Activated CD4-positive, alpha-beta T cell treated with anti-CD3 and anti-CD28 coated beads for 36 hours (primary cell): ENCODE results near the gene EIF3K. TPM values are rescaled to one million over a fixed set of nuclear protein-coding genes. Genes with fewer than 3 reads are reported as not detected.

Experiments used
- ATAC-seq: fragments of 200-7000 bp; cut with Tn5 transposase; one replicate; pipeline ENCODE4 v1.10.0; 2021; ENCODE audit warnings: mild to moderate bottlenecking, moderate library complexity
- CTCF ChIA-PET: fragments of 350-600 bp; sonication (Branson Sonifier 250); formaldehyde crosslinking; loops from one replicate; lab custom pipeline; 2021; ENCODE audit warnings: antibody characterized with exemption; lab: Charles Lee
- POLR2A ChIA-PET: fragments of 350-600 bp; sonication (Branson Sonifier 250); formaldehyde crosslinking; loops from one replicate; lab custom pipeline; 2021; ENCODE audit warnings: antibody characterized with exemption, inconsistent platforms; lab: Charles Lee
- DNase-seq: peaks from one replicate; pipeline ENCODE4 v3.0.0-alpha.2; 2020
- H3K27ac Mint-ChIP-seq: one replicate; pipeline ENCODE4 v1.8.0; 2021; ENCODE audit warnings: mixed read lengths
- H3K27me3 Mint-ChIP-seq: one replicate; pipeline ENCODE4 v1.8.0; 2021; ENCODE audit warnings: mixed read lengths
- H3K36me3 Mint-ChIP-seq: one replicate; pipeline ENCODE4 v1.8.0; 2021; ENCODE audit warnings: low read depth, mixed read lengths
- H3K4me1 Mint-ChIP-seq: one replicate; pipeline ENCODE4 v1.8.0; 2021; ENCODE audit warnings: mixed read lengths
- H3K4me3 Mint-ChIP-seq: one replicate; pipeline ENCODE4 v1.8.0; 2021; ENCODE audit warnings: mild to moderate bottlenecking, moderate library complexity, mixed read lengths
- H3K9me3 Mint-ChIP-seq: one replicate; pipeline ENCODE4 v1.8.0; 2021; ENCODE audit warnings: low read depth, mixed read lengths
- intact Hi-C, 2 experiments: fragments of 100-400 bp; cut with DNase I in 1 of 2; cut with micrococcal nuclease in 1 of 2; formaldehyde crosslinking; loops; one replicate each; pipeline versions ENCODE4 v1.14.2 to v1.15.1; 2022 to 2024; cut with DNase I, micrococcal nuclease
- total RNA-seq, 2 experiments: library from RNA; stranded (reverse); gene quantifications; one replicate each; pipeline ENCODE4 v1.2.3, GENCODE V29; 2021

EIF3K gene
- total RNA-seq, 2 experiments from 2014 or later: 269 to 297 TPM

GRCh38 chr19:38649305-38650171 lies 30.6 kb downstream of the EIF3K start:
- Mint-ChIP-seq H3K4me1 (peaks cover 52% of the 10 kb centered on the region), H3K9me3 (no peaks in the 10 kb centered on the region), H3K27me3 (peaks cover 18% of the 10 kb centered on the region), H3K27ac (peak overlapping the region; percentile 73), H3K4me3 (peak overlapping the region; percentile 98), H3K36me3 (peaks cover 16% of the 10 kb centered on the region)
- intact Hi-C loops: loop anchor here in 1 of 2 experiments (5.0 kb wide), 2 partner anchors 33 to 742 kb away; partner anchors contain the start of genes SIPA1L3 and WDR87
- ChIA-PET POLR2A (no interaction called here), CTCF (interaction anchor here (0.6 to 1.0 kb wide), 3 partner anchors 8 to 108 kb away, joined by 3 read pairs; no protein-coding TSS in a partner anchor)
- no peak for ATAC-seq
- DNase-seq: no peak

GRCh38 chr19:38650172-38650775 lies 31.3 kb downstream of the EIF3K start:
- POLR2A ChIA-PET: no interaction called here
- DNase-seq (no peak), ATAC-seq (no peak)
- Mint-ChIP-seq H3K4me3 (peak overlapping the region; percentile 98), H3K4me1 (peaks cover 60% of the 10 kb centered on the region), H3K27ac (no peak overlapping the region), H3K36me3 (peaks cover 20% of the 10 kb centered on the region), H3K9me3 (no peaks in the 10 kb centered on the region), H3K27me3 (peaks cover 18% of the 10 kb centered on the region)
- intact Hi-C loops: no loop called here
- CTCF ChIA-PET: interaction anchor here (0.6 to 0.8 kb wide), 2 partner anchors 31 to 215 kb away, joined by 3 to 5 read pairs; no protein-coding TSS in a partner anchor

GRCh38 chr19:38650911-38651584 lies 32.1 kb downstream of the EIF3K start:
- DNase-seq (no peak), ATAC-seq (no peak)
- CTCF ChIA-PET: interaction anchor here (0.8 kb wide), 1 partner anchor 215 kb away, joined by 5 read pairs; no protein-coding TSS in a partner anchor
- Mint-ChIP-seq H3K4me1 (peaks cover 67% of the 10 kb centered on the region), H3K4me3 (no peak overlapping the region), H3K27me3 (peaks cover 18% of the 10 kb centered on the region), H3K9me3 (no peaks in the 10 kb centered on the region), H3K36me3 (peaks cover 21% of the 10 kb centered on the region), H3K27ac (no peak overlapping the region)
- POLR2A ChIA-PET: no interaction called here
- intact Hi-C loops: no loop called here

GRCh38 chr19:38653028-38653571 lies 34.1 kb downstream of the EIF3K start:
- ChIA-PET CTCF (interaction anchor here (0.7 kb wide), 1 partner anchor 96 kb away, joined by 4 read pairs; no protein-coding TSS in a partner anchor), POLR2A (no interaction called here)
- Mint-ChIP-seq H3K4me1 (peaks cover 86% of the 10 kb centered on the region), H3K9me3 (no peaks in the 10 kb centered on the region), H3K27me3 (peaks cover 18% of the 10 kb centered on the region), H3K36me3 (peaks cover 24% of the 10 kb centered on the region), H3K4me3 (no peak overlapping the region), H3K27ac (no peak overlapping the region)
- no peak for DNase-seq
- no peak for ATAC-seq
- intact Hi-C loops: no loop called here

GRCh38 chr19:38654628-38655055 lies 35.7 kb downstream of the EIF3K start:
- Mint-ChIP-seq H3K9me3 (no peaks in the 10 kb centered on the region), H3K4me1 (peaks cover 83% of the 10 kb centered on the region), H3K27ac (no peak overlapping the region), H3K27me3 (peaks cover 11% of the 10 kb centered on the region), H3K36me3 (peaks cover 23% of the 10 kb centered on the region), H3K4me3 (peak overlapping the region; percentile 34)
- DNase-seq (no peak), ATAC-seq (no peak)
- POLR2A ChIA-PET: no interaction called here
- intact Hi-C loops: loop anchor here (1.0 to 5.0 kb wide), 7 partner anchors 7 to 748 kb away; partner anchors contain the start of genes ACTN4 (in 1 of the 2) and EIF3K (in 1 of the 2)
- CTCF ChIA-PET: interaction anchor here (0.7 kb wide), 1 partner anchor 275 kb away, joined by 3 read pairs; no protein-coding TSS in a partner anchor

- H3K9me3 Mint-ChIP-seq: no peaks in the 10 kb centered on the region
- peak overlapping the region; percentile 34 for H3K4me3 Mint-ChIP-seq
- H3K27ac Mint-ChIP-seq: peak overlapping the region; percentile 83
- intact Hi-C loops: loop anchor here (1.0 to 5.0 kb wide), 7 partner anchors 8 to 747 kb away; partner anchors contain the start of genes ACTN4 (in 1 of the 2) and EIF3K (in 1 of the 2)
- peaks cover 79% of the 10 kb centered on the region for H3K4me1 Mint-ChIP-seq
- H3K36me3 Mint-ChIP-seq: peaks cover 22% of the 10 kb centered on the region
- ChIA-PET CTCF (no interaction called here), POLR2A (no interaction called here)
- DNase-seq (peak; percentile 64), ATAC-seq (peak; percentile 84)
- H3K27me3 Mint-ChIP-seq: peaks cover 9% of the 10 kb centered on the region
Measured at GRCh38 chr19:38655148-38655824, 36.3 kb downstream of the EIF3K start.

GRCh38 chr19:38656171-38656981 lies 37.4 kb downstream of the EIF3K start:
- Mint-ChIP-seq H3K4me3 (peak overlapping the region; percentile 13), H3K27ac (peak overlapping the region; percentile 83), H3K4me1 (peaks cover 75% of the 10 kb centered on the region), H3K27me3 (peaks cover 12% of the 10 kb centered on the region), H3K9me3 (no peaks in the 10 kb centered on the region), H3K36me3 (peaks cover 28% of the 10 kb centered on the region)
- ChIA-PET CTCF (interaction anchor here (0.8 to 1.9 kb wide), 3 partner anchors 9 to 22 kb away, joined by 3 to 9 read pairs (median 4); partner anchors contain the start of gene ACTN4), POLR2A (interaction anchor here (0.9 to 1.0 kb wide), 2 partner anchors 9 to 15 kb away, joined by 5 to 7 read pairs; partner anchors contain the start of gene ACTN4)
- ATAC-seq (peak; percentile 39), DNase-seq (peak; percentile 47)
- intact Hi-C loops: loop anchor here (1.0 to 5.0 kb wide), 4 partner anchors 28 to 746 kb away; no protein-coding TSS in a partner anchor

GRCh38 chr19:38657633-38658222 lies 38.7 kb downstream of the EIF3K start:
- peak; percentile 48 for DNase-seq
- Mint-ChIP-seq H3K36me3 (peaks cover 27% of the 10 kb centered on the region), H3K9me3 (no peaks in the 10 kb centered on the region), H3K4me1 (peaks cover 69% of the 10 kb centered on the region), H3K27me3 (peaks cover 10% of the 10 kb centered on the region), H3K27ac (peak overlapping the region; percentile 80), H3K4me3 (no peak overlapping the region)
- intact Hi-C loops: loop anchor here (2.0 to 5.0 kb wide), 3 partner anchors 27 to 745 kb away; no protein-coding TSS in a partner anchor
- POLR2A ChIA-PET: interaction anchor here (1.0 kb wide), 1 partner anchor 10 kb away, joined by 7 read pairs; the partner anchor contains the start of gene ACTN4
- peak; percentile 57 for ATAC-seq
- CTCF ChIA-PET: interaction anchor here (1.9 kb wide), 1 partner anchor 23 kb away, joined by 4 read pairs; no protein-coding TSS in a partner anchor
